Fibroblast of skin of left quadriceps (primary cell): ENCODE results near the gene PAX2.

ENCODE experiments used
- DNase-seq, 2 experiments: peaks; one replicate each; pipeline ENCODE4 v3.0.0-alpha.2; 2013; ENCODE audit warnings: low read depth in 2 of 2

The PAX2 gene

DNA sequence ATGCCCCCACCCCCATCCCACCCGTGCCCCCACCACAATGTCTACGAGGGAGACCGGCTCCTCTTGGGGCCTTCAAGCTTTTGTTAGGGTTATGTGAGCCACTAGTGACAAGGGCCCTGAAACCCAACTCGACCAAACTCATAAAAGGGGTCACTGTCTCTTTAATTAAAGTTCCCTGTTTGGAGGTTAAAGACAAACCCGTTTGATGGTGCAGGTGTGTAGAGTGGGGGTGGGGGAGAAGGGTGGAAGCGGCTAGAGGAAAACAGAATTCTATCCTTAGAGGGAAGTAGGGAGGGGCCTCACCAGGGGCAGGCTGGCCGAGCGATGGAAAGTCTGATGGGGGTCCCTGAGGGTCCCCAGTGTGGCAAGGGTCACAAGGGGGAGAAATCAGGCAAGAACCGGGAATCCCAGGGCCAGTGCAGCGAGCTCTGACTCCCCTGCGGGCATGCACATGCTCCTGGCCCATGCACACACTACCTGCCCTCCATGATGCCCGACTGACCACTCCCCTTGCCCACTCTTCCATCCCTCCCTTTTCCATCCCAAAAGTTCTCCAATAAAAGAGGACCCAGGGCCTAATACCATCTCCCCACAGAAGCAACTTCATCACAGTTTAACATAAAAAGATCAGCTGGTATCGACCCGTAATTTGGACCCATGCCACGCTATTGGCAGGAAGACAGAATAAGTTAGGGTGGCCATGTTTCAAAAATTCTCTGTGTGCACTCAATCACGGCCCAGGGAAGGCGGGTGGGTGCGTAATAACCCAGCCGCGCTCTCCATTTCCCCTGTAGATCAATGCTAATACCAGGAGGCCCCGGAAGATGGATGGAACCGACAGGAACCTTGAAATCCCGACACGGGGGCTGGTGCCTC lies 131.4 kb downstream of the PAX2 start:
- DNase-seq: no peak

GRCh38 chr10:100877461-100877850 lies 132.1 kb downstream of the PAX2 start:
- no peak for DNase-seq

- peak; percentile 44 to 51 for DNase-seq
Measured at GRCh38 chr10:100878291-100878910, 133.0 kb downstream of the PAX2 start.
